Caco-2 (cell line): ENCODE measurements around the gene GRIFIN. TPM values are rescaled to one million over a fixed set of nuclear protein-coding genes. Genes with fewer than 3 reads are reported as not detected.
A peak's percentile ranks its signal among the peaks of the same experiment; 100 is the strongest.

Source experiments
- BruUV-seq: library from RNA; stranded (reverse); fragments of 400-500 nt; replicated peaks from 2 replicates; lab custom pipeline; 2021; lab: Mats Ljungman, UMichigan
- CTCF ChIA-PET: fragments of 300-600 bp; sonication (Branson Sonifier 250); formaldehyde crosslinking; loops from one replicate; lab custom pipeline; 2022; ENCODE audit warnings: antibody characterized with exemption; lab: Charles Lee
- POLR2A ChIA-PET: fragments of 300-600 bp; sonication (Branson Sonifier 250); formaldehyde crosslinking; loops from one replicate; lab custom pipeline; 2022; ENCODE audit warnings: antibody characterized with exemption; lab: Charles Lee
- DNase-seq, 2 experiments: peaks; one replicate each; pipeline versions ENCODE4 v3.0.0 to v3.0.0-alpha.2; 2020 to 2022
- H3K27me3 ChIP-seq: replicated peaks from 2 replicates; pipeline ENCODE4 v1.6.0; 2011; ENCODE audit warnings: low read length; ENCODE audit not compliant: control insufficient read depth, insufficient read depth
- H3K36me3 ChIP-seq: 2 replicates; pipeline ENCODE4 v1.5.1; 2011; ENCODE audit warnings: low read length; ENCODE audit not compliant: control insufficient read depth, insufficient read depth
- H3K4me1 ChIP-seq: fragments of 250-450 bp; sonication (Bioruptor Pico); 2 replicates; pipeline ENCODE4 v1.5.1; 2020; ENCODE audit warnings: mild to moderate bottlenecking
- H3K4me3 ChIP-seq: 2 replicates; pipeline ENCODE4 v1.5.1; 2011; ENCODE audit warnings: low read depth, mild to moderate bottlenecking, control low read depth, low read length
- H3K9me3 ChIP-seq: fragments of 250-450 bp; sonication (Bioruptor Pico); 2 replicates; pipeline ENCODE4 v1.5.1; 2020; ENCODE audit warnings: mild to moderate bottlenecking, moderate library complexity
- H3K27ac Mint-ChIP-seq: one replicate; pipeline ENCODE4 v1.8.0; 2022; ENCODE audit warnings: mixed read lengths; ENCODE audit not compliant: unreplicated experiment
- H3K27me3 Mint-ChIP-seq: one replicate; pipeline ENCODE4 v1.8.0; 2022; ENCODE audit warnings: mixed read lengths; ENCODE audit not compliant: insufficient read depth, unreplicated experiment
- H3K36me3 Mint-ChIP-seq: one replicate; pipeline ENCODE4 v1.8.0; 2022; ENCODE audit warnings: mild to moderate bottlenecking, mixed read lengths; ENCODE audit not compliant: insufficient read depth, unreplicated experiment
- H3K4me1 Mint-ChIP-seq: one replicate; pipeline ENCODE4 v1.8.0; 2022; ENCODE audit warnings: low read depth, mixed read lengths; ENCODE audit not compliant: unreplicated experiment
- H3K4me3 Mint-ChIP-seq: one replicate; pipeline ENCODE4 v1.8.0; 2022; ENCODE audit warnings: mild to moderate bottlenecking, moderate library complexity, mixed read lengths; ENCODE audit not compliant: unreplicated experiment
- H3K9me3 Mint-ChIP-seq: one replicate; pipeline ENCODE4 v1.8.0; 2022; ENCODE audit warnings: mixed read lengths; ENCODE audit not compliant: unreplicated experiment
- intact Hi-C: fragments of 100-400 bp; cut with micrococcal nuclease; formaldehyde crosslinking; loops from one replicate; pipeline ENCODE4 v1.10.0; 2022; ENCODE audit not compliant: unreplicated experiment
- total RNA-seq: library from RNA; stranded (reverse); gene quantifications from 2 replicates; pipeline ENCODE4 v1.2.3, GENCODE V29; 2022
- TF ChIP-seq, protein P1 (sequence below), 2 experiments: fragments of 200-600 bp in 1 of 2; IDR thresholded peaks; 1 replicate in 1 of 2; 2 replicates in 1 of 2; pipeline versions ENCODE4 v1.5.1 to v1.8.0; 2011 to 2022; ENCODE audit warnings: antibody characterized with exemption in 1 of 2, control low read depth in 1 of 2, inconsistent platforms in 1 of 2, low read depth in 1 of 2, low read length in 1 of 2, mild to moderate bottlenecking in 1 of 2, moderate library complexity in 1 of 2; ENCODE audit not compliant: insufficient read depth in 1 of 2, severe bottlenecking in 1 of 2, unreplicated experiment in 1 of 2

The GRIFIN gene
- total RNA-seq, 1 experiment from 2014 or later = not detected

DNA sequence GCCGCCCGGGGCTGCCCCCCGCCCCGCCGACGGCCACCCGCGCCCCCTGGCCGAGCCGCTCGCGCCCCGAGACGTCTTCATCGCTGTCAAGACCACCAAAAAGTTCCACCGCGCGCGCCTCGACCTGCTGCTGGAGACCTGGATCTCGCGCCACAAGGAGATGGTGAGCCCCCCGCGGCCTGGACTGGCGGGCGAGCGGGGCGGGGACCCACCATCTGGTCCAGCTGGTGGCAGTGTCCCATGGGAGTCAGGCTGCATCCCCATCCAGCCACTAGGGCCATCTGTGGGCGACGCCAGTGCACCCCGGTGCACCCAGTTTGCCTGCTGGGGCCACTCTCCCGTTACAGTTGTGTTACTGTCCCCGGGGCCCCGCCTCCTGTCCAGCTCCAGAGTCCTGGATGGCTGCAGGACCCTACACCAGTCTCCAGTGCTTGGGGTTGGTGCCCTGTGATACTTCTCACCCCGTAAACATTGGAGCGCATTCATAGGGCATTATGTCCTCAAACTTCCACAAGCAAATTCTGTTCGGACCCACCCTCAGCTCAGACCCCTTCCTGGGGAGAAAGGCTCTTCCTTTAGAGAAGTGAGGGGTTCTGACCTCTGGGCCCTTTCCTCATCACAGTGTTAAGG lies 44.0 kb upstream of the GRIFIN start:
- peak; percentile 52 to 61 for DNase-seq
- Mint-ChIP-seq H3K4me3 (peak overlapping the region; percentile 81), H3K4me1 (peaks cover 13% of the 10 kb centered on the region), H3K9me3 (no peaks in the 10 kb centered on the region), H3K27ac (no peak overlapping the region), H3K36me3 (peaks cover 14% of the 10 kb centered on the region), H3K27me3 (no peaks in the 10 kb centered on the region)
- ChIA-PET POLR2A (no interaction called here), CTCF (interaction anchor here (0.7 to 1.2 kb wide), 2 partner anchors 39 to 1108 kb away, joined by 3 to 6 read pairs; no protein-coding TSS in a partner anchor)
- Histone ChIP-seq H3K9me3 (no peaks in the 10 kb centered on the region), H3K27me3 (no peaks in the 10 kb centered on the region), H3K4me1 (peaks cover 46% of the 10 kb centered on the region), H3K4me3 (peak overlapping the region; percentile 56), H3K36me3 (no peaks in the 10 kb centered on the region)
- TSS peak; percentile 62 for BruUV-seq
- TF ChIP-seq, protein P1, sequence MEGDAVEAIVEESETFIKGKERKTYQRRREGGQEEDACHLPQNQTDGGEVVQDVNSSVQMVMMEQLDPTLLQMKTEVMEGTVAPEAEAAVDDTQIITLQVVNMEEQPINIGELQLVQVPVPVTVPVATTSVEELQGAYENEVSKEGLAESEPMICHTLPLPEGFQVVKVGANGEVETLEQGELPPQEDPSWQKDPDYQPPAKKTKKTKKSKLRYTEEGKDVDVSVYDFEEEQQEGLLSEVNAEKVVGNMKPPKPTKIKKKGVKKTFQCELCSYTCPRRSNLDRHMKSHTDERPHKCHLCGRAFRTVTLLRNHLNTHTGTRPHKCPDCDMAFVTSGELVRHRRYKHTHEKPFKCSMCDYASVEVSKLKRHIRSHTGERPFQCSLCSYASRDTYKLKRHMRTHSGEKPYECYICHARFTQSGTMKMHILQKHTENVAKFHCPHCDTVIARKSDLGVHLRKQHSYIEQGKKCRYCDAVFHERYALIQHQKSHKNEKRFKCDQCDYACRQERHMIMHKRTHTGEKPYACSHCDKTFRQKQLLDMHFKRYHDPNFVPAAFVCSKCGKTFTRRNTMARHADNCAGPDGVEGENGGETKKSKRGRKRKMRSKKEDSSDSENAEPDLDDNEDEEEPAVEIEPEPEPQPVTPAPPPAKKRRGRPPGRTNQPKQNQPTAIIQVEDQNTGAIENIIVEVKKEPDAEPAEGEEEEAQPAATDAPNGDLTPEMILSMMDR (IDR thresholded peaks at IDR 0.05; ENCODE audit: insufficient read depth in 1 of 2, low read depth in 1 of 2, low read length in 1 of 2, severe bottlenecking in 1 of 2, unreplicated experiment in 1 of 2) = peak; percentile 14 to 34
- intact Hi-C loops = no loop called here

DNA sequence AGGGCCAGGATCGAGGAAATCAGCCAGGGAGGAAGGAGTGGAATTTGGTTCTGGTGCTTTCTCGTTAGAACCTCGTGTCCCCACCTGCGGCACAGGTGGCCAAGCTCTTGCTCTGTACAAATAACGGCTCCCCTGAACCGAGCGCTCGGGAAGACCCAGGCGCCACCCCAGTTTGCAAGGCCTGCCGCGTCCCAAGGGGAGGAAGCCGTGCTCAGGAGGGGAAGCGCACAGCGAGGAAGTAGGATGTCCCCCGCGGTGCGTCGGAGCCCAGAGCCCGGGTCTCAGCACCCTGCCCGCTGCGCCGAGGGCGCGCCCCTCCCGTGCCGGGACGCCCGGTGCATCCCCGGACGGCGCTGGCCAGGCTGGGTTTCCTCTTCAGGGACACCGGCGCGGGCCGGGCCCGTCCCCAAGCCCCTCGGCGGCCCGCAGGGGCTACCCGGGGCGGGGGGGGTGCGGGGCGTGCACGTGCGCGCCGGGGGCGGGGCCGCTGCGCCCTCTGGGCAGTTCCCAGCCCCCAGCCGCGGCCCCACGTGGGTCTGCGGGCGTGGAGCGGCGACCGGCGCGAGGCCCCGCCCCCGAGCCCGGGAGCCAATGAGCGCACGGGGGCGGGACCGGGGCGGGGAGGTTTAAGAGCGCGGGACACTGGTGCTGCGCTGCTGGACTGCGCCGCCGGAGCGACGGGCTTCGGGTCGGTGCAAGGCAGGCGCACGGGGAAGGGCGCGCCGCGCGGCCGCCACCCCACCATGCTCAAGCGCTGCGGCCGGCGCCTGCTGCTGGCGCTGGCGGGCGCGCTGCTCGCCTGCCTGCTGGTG lies 43.1 kb upstream of the GRIFIN start, which contains the start of gene LFNG:
TSS of gene LFNG (plus strand) at position 656 of the 812 bp plus-strand sequence. CDS start at position 744, 88 bp downstream.
- H3K4me1 ChIP-seq = peaks cover 41% of the 10 kb centered on the region
- no peak within 1 kb of the TSS for H3K27ac Mint-ChIP-seq
- peaks cover 14% of the 10 kb centered on the region for H3K36me3 Mint-ChIP-seq
- intact Hi-C loops = loop anchor here (2.0 kb wide), 1 partner anchor 39 kb away; the partner anchor contains the start of gene IQCE
- H3K4me1 Mint-ChIP-seq = peaks cover 13% of the 10 kb centered on the region
- peak; percentile 84 to 92 for DNase-seq
- H3K9me3 Mint-ChIP-seq = no peaks in the 10 kb centered on the region
- no peaks in the 10 kb centered on the region for H3K27me3 Mint-ChIP-seq
- TF ChIP-seq, protein P1 (IDR thresholded peaks at IDR 0.05; ENCODE audit: insufficient read depth in 1 of 2, low read depth in 1 of 2, low read length in 1 of 2, severe bottlenecking in 1 of 2, unreplicated experiment in 1 of 2) = no peak
- H3K4me3 ChIP-seq = peak within 1 kb of the TSS; percentile 56
- no TSS peak for BruUV-seq
- H3K9me3 ChIP-seq = no peaks in the 10 kb centered on the region
- no peaks in the 10 kb centered on the region for H3K27me3 ChIP-seq
- POLR2A ChIA-PET = no interaction called here
- CTCF ChIA-PET = interaction anchor here (1.2 kb wide), 1 partner anchor 40 kb away, joined by 6 read pairs; no protein-coding TSS in a partner anchor
- no peaks in the 10 kb centered on the region for H3K36me3 ChIP-seq
- peak within 1 kb of the TSS; percentile 81 for H3K4me3 Mint-ChIP-seq

GRCh38 chr7:2518737-2519118 lies 42.5 kb upstream of the GRIFIN start:
- ChIA-PET CTCF (no interaction called here), POLR2A (no interaction called here)
- Histone ChIP-seq H3K27me3 (no peaks in the 10 kb centered on the region), H3K4me3 (peak overlapping the region; percentile 56), H3K9me3 (no peaks in the 10 kb centered on the region), H3K4me1 (peaks cover 35% of the 10 kb centered on the region), H3K36me3 (no peaks in the 10 kb centered on the region)
- Mint-ChIP-seq H3K4me1 (peaks cover 13% of the 10 kb centered on the region), H3K36me3 (peaks cover 14% of the 10 kb centered on the region), H3K9me3 (no peaks in the 10 kb centered on the region), H3K27me3 (no peaks in the 10 kb centered on the region), H3K4me3 (peak overlapping the region; percentile 65), H3K27ac (no peak overlapping the region)
- intact Hi-C loops = loop anchor here (2.0 kb wide), 1 partner anchor 40 kb away; the partner anchor contains the start of gene IQCE
- TF ChIP-seq, protein P1 (IDR thresholded peaks at IDR 0.05; ENCODE audit: insufficient read depth in 1 of 2, low read depth in 1 of 2, low read length in 1 of 2, severe bottlenecking in 1 of 2, unreplicated experiment in 1 of 2) = no peak
- BruUV-seq = no TSS peak
- no peak for DNase-seq
